ENCODE measurements around the gene BORCS8.
"Not testable (repeated sequence)": the region's sequence is repeated elsewhere in the genome, so short reads cannot be mapped to it uniquely, and the experiment has no call there.

Gene BORCS8

DNA sequence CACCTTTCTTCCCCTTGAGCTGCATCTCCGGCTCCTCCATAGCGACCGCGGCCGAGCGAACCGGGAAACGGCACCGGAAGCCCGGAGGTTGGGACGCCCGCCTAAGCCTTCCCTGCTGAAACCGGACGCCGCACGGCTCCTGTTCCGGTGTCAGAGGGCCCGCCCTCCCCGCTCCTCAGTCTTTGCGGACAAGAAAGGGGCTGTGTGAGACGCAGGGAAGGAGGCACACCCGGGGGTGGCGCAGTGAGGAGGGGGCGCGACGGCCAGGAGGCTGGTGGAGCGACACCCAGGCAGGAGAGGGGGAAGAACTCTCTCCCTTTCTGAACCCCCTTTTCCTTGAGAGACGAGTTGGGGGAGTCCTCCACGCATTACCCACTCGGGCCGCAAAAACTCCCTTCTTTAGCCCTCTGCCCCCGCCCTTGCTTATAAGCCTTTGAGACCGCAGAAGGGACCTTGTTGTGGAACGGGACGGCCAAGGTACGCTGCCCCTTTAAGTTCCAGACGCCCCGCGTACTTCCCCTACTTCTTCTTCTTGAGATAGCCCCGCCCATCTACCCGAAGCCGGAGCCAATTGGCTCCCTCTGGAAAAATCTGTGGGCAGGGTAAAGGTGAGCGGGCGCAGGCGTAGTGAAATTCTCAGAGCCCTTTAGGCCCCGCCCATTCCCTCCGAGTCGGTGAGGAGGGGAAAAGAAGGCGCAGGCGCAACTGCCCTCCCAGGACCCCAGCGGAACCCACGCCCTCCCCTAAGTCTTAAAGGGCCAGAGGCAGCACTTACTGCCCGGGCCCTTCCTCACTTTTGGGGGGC, at the start of gene BORCS8, which contains the start of gene RFXANK:
Gene BORCS8 (minus strand): TSS at position 75 of the 805 bp plus-strand sequence. CDS start 35 bp downstream, at position 40.
Gene RFXANK (plus strand): TSS at position 181 of the 805 bp plus-strand sequence. CDS start 1,689 bp downstream, outside the sequence.
- peak; percentile 89 to 99 (median 98) for DNase-seq

DNA sequence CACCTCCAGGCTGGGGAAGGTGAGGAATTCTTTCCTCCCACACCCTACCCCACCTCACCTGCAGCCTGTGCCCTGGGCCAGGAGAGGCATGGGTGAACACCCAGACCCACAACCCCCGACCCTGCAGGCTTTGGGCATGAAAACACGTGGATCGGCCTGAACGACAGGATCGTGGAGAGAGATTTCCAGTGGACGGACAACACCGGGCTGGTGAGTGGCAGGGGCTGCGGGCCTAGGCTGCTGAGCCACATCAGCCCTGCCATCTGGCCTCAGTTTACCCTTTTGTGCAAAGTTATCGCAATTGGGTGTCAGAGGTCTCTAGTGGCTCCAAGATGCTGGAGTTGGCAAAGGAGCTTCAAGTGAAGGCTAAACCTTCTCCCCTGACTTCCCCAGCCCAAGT, 48.5 kb upstream of the BORCS8 start:
- no peak for DNase-seq

DNA sequence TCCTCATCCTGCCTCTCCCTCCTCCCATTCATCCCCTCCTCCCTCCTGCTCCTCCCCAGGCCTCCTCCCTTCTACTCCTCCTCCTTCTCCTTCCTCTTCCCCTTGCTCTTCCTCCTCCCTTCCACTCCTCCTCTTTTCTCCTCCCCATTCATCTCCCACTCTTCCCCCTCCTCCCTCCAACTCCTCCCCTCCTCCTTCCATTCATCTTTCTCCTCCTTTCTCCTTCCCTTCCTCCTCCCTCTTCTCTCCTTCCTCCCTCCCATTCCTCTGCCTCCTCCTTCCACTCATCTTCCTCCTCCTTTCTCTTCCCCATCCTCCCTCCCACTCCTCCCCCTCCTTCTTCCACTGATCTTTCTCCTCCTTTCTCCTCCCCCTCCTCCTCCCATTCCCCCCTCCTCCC, 47.7 kb upstream of the BORCS8 start:
- DNase-seq, result no peak

DNA sequence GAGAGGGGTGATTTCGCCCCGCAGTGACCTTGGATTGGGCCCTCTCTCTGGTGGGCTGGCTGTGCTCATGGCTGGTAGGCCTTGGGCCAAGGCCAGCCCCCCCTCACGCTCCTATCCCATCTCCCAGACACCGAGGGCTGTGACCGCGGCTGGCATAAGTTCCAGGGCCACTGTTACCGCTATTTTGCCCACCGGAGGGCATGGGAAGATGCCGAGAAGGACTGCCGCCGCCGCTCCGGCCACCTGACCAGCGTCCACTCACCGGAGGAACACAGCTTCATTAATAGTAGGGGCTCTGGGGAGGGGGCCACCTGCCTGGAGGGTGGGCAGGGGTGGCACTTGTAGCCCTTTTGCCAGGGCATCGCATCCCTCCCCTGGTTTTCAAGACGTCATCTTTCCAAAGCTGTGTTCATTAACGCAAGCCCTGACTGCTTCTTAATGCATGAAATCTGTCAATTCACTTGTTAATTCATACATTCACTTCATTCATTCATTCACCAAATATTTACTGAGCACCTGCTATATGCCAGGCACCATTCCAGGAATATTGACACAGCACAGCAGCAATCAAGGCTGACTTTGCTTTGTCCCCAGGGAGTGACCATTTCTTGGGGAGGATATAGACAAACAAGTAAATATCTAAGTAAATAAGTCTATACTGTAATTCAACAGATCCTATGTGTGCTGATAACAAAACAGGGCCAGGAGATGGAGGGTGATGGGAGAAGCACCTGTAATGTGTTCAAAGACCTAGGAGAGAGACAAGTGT, 46.4 kb upstream of the BORCS8 start:
- DNase-seq, result no peak

DNA sequence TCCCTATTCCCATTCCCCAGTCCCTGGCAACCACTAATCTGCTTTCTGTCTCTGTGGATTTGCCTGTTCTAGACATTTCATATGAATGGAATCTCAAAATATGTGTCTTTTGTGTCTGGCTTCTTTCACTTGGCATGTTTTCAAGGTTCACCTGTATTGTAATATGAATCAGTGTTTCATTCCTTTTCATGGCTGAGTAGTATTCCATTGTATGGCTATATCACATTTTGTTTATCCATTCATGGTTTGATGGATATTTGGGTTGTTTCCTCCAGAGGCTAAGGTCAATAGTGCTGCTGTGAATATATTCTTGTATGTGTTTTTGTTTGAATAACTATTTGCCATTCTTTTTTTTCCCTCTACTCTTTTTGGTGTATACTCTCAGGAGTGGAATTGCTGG, 44.2 kb upstream of the BORCS8 start:
- no peak for DNase-seq

DNA sequence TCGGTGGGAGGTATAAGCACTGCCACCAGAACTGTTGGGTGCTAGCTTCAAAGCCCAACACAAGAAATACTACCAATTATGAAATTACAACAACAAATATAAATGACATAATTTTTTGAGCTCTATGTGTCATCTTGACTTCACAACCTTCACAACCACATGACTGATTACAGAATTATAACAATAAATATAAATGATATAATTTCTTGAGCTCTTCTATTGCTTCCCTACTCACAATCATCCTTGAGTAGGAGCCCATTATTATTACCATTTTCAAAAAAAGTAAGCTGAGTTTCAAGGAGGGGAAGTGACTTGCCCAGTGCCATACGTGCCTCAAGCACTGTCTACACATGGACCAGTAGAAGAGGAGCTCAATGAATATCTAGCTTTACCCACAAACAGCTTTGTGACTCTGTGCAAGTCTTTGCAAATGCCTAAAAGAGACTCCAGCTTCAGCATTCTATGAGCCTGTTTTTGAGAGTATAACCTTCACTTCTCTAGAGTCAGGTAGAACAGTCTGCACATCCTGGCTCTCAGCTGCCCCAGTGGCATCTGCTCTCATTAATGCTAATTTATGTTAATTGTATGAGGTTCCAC, 42.4 kb upstream of the BORCS8 start:
- no peak for DNase-seq

DNA sequence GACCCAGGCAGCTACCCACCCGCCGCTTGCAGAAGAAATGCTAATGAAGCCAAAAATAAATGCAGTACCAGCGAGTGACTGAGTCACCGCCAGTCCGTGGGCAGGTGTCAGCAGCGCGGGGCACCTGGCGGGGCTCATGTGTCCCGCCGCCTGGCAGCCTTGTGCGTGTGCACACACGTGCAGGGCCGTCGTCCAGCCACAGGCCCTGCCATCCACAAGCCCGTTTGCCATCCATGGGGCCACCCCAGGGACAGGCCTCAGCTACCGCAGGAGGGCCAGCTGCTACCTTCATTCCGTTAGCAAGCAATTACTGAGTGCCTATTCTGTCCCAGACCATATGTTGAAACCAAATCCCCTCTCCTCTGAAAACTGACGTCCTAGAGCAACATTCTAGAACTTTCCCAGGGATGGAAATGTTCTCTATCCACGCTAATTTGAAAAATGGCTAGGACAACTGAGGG, 40.3 kb upstream of the BORCS8 start:
- no peak for DNase-seq

DNA sequence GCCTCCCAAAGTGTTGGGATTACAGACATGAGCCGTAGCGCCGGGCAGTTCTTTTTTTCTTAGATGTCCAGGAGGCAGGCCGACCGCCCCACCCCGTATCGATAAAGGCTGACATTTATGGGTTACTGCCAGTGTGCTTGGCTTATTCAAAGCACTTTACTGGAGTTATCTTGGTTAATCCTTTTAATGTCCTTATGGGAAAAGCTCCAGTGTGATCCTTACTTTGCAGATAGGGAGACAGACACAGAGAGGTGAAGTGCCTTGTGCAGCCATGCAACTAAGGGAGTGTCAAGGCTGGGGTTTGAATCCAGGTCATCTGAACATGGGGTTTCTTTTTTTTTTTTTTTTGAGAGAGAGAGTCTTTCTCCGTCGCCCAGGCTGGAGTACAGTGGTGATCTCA, 39.0 kb upstream of the BORCS8 start:
- DNase-seq, result no peak

DNA sequence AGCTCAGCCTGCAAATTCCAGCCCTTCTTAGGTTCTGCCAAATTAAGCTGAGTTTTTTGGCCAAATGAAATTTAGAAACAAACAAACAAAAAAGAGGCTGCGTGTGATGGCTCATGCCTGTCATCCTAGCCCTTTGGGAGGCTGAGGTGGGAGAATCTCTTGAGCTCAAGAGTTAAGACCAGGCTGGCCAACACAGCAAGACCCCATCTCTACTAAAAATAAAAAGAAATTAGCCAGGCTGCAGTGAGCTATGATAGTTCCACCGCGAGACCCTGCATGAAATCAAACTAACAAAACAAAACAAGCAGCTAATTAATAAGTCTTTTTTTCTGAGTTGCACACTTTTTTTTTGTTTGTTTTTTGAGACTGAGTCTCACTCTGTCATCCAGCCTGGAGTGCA, 37.7 kb upstream of the BORCS8 start:
- no peak for DNase-seq

DNA sequence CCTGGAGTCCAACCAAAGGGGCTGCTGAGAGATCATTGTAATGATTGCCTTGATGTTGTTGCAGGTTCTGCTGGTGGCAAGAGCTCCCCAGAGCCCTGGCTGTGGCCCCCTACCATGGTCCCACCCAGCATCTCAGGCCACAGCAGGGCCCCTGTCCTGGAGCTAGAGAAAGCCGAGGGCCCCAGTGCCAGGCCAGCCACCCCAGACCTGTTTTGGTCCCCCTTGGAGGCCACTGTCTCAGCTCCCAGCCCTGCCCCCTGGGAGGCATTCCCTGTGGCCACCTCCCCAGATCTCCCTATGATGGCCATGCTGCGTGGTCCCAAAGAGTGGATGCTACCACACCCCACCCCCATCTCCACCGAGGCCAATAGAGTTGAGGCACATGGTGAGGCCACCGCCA, 35.3 kb upstream of the BORCS8 start:
- no peak for DNase-seq

DNA sequence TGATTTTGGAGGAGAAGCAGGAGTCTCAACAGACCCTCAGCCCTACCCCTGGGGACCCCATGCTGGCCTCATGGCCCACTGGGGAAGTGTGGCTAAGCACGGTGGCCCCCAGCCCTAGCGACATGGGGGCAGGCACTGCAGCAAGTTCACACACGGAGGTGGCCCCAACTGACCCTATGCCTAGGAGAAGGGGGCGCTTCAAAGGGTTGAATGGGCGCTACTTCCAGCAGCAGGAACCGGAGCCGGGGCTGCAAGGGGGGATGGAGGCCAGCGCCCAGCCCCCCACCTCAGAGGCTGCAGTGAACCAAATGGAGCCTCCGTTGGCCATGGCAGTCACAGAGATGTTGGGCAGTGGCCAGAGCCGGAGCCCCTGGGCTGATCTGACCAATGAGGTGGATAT, 34.7 kb upstream of the BORCS8 start:
- DNase-seq, result no peak

DNA sequence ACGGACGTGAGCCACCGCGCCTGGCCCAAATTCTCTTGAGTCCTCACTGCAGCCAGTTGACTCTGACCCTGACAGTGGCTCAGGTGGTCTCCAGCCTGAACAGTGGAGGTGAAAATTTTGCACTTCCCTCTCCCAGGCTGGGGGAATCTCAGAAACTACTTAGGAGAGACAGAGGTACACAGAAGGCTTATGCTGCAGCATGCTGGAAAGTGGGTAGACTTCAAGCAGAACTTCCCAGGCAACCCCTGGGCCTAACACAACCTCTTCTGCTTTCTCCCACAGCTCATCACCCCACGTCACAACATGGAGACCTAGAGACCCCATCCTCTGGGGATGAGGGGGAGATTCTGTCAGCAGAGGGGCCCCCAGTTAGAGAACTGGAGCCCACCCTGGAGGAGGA, 34.3 kb upstream of the BORCS8 start:
- DNase-seq, result no peak

DNA sequence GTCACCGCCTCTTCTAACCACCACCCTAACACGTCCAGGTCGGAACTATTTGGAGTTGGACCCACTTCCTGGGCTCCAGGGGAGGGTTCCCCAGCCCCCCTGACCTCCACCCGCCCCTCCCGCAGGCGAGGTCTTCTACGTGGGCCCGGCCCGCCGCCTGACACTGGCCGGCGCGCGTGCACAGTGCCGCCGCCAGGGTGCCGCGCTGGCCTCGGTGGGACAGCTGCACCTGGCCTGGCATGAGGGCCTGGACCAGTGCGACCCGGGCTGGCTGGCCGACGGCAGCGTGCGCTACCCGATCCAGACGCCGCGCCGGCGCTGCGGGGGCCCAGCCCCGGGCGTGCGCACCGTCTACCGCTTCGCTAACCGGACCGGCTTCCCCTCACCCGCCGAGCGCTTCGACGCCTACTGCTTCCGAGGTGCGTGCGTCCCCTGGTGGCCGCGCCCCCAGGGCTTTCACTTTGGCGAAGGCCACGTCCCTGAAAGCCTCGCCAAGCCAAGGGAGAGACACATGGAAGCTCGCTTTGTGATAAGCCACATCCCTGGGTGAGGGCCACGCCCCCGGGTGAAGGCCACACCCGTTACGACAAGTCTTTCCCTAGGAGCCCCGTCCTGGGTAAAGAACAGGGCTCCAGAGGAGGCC, 33.0 kb upstream of the BORCS8 start:
- DNase-seq, result peak; percentile 55 to 78 (median 64)

DNA sequence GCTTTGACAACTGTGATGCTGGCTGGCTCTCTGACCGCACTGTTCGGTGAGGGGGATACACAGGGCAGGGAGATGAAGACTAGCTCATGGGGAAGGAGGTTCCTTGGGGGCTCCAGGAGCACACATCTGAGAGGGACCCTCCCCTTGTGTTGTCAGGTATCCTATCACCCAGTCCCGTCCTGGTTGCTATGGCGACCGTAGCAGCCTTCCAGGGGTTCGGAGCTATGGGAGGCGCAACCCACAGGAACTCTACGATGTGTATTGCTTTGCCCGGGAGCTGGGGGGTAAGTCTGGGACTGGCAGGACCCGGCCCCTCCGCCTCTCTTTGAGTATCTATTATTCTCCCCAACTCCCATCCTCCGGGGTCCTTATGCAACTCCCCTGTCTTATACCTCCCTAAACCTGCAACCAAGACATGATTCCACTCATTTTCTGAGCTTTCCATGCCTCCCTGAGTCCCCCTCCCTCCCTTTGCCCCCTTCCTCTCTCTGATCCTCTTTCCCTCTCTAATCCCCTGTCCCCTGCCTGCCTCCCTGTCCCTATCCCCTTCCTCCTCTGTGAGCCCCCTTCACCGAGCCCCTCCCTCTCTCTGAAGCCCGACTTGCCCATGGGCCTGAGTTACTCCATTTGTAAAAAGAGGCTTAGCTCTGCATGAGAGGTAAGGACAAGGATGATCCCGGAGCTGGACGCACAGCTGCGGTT, 32.3 kb upstream of the BORCS8 start:
- no peak for DNase-seq

DNA sequence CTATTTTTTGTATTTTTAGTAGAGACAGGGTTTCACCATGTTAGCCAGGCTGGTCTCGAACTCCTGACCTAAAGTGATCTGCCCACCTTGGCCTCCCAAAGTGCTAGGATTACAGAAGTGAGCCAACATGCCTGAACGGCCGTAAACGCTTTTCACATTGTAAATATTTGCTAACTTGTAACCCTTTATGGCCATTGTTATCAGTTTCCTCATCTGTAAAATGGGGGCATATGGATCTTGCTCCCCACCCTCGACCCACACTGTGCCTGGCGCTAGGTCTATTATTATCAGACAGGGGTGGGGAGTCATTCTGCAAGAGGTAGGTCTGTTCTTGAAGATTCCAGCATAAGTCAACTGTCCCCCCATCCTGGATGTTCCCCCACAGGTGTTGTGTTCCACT, 31.7 kb upstream of the BORCS8 start:
- DNase-seq, result no peak

DNA sequence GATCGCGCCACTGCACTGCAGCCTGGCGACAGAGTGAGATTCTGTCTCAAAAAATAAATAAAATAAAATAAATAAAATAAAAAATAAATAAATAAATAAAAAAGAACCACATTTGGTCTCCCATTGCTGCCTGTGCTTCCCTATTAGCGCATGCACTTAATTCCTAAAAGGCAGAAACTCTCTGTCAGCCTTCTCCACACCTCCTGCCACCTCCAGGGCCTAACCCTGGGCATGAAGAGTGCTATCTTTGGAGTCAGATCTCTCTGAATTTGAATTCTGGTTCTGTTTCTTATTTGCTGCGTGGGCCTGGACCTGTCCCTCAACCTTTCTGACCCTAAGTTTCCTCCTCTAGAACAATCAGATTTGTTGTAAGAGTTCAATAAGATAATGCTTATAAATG, 31.1 kb upstream of the BORCS8 start:
- no peak for DNase-seq

DNA sequence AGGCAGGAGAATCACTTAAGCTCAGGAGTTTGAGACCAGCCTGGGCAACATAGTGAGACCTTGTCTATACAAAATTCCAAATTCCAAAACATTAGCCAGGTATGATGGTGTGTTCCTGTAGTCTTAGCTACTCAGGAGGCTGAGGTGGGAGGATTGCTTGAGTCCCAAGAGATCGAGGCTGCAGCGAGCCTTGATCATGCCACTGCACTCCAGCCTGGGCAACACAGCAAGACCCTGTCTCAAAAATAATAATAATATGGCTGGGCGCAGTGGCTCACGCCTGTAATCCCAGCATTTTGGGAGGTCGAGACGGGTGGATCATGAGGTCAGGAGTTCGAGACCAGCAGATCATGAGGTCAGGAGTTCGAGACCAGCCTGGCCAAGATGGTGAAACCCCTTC, 29.0 kb upstream of the BORCS8 start:
- not testable (repeated sequence) for DNase-seq

DNA sequence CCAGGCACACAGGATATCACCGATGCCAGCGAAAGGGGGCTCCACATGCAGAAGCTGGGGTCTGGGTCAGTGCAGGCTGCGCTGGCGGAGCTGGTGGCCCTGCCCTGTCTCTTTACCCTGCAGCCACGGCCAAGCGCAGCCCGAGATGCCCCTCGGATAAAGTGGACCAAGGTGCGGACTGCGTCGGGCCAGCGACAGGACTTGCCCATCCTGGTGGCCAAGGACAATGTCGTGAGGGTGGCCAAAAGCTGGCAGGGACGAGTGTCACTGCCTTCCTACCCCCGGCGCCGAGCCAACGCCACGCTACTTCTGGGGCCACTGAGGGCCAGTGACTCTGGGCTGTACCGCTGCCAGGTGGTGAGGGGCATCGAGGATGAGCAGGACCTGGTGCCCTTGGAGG, 27.0 kb upstream of the BORCS8 start:
- DNase-seq, result no peak

DNA sequence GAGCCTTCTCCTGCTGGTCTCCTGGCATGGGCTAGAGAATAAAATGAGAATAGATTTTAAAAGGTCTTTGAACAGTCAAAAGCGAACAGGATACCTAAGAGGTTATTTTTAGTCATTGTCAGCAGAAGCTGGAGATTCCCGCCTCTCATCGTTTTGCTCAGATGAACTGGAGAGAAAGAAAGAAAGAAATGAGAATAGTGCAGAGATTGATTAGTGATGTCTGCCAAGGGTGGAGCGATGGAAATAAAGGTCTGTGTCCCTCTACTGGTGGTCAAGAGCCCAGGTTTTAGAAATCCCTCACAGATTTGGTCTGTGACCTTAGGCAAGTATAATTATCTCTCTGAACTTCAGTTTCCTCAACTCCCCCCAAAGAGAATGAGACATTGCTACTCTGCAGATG, 25.1 kb upstream of the BORCS8 start:
- DNase-seq, result no peak

DNA sequence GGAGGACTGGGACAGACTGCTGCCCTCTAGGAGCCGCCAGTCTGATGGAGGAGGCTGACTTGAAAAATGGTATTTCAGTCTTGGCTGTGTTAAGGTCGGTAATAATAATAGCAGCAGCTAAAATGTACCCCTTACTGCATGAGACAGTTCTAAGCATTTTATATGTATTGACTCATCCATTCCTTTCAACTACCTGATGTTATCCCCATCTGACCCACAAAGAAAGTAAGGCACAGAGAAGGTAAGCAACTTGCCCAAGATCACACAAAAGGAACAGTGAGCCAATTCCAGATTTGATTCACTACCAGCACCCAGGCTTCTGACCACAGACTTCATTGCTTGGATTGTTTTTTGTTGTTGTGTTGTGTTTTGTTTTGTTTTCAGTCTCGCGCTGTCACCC, 23.8 kb upstream of the BORCS8 start:
- no peak for DNase-seq

DNA sequence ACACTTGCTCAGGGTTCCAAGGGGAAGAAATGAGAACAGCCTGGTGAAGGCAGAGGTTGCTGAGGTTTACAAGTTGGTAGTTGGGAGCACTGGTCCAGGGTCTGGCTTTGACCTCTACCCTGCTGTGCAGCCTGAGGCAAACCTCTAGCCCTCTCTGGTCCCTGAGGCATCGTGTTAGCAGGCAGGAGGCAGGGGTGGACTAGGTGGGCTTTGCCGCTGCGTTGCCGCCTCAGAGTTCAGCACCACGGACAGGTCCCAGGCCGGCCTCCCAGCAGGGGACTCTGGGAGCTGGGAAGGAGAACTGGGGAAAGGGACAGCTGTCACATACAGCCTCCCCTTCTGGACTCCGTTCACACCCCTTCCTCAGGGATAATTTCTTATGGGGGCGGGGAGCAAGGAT, 22.9 kb upstream of the BORCS8 start:
- peak in 3 of 6 experiments; percentile 7 to 12 (median 12) for DNase-seq

DNA sequence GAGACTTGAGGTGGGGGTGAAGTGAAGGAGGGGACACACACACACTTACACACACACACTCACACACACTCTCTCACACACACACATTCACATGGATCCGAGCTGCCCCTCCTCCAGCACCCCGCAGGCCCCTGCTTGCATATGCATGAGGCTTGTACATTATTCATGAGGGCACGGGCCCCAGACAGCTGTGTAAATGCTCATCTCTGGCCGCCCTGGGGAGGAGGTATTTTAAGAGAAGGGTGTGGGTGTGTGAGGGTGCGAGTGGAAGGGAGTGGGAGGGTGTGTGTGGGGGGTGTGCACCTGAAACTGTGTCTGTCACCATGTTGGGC, 22.2 kb upstream of the BORCS8 start:
- no peak for DNase-seq
